Stimulated activated CD8-positive, alpha-beta memory T cell treated with anti-CD3 and anti-CD28 coated beads, Interleukin-12 subunit alpha, Interleukin-12 subunit beta, amount 100 ng/mL, for 4 hours (primary cell): ENCODE results near the gene POMC.
"Not testable (repeated sequence)": the region's sequence is repeated elsewhere in the genome, so short reads cannot be mapped to it uniquely, and the experiment has no call there.

Experiments used
- DNase-seq: peaks from one replicate; pipeline ENCODE4 v3.0.0-alpha.2; 2020; ENCODE audit warnings: low read depth

Gene POMC

DNA sequence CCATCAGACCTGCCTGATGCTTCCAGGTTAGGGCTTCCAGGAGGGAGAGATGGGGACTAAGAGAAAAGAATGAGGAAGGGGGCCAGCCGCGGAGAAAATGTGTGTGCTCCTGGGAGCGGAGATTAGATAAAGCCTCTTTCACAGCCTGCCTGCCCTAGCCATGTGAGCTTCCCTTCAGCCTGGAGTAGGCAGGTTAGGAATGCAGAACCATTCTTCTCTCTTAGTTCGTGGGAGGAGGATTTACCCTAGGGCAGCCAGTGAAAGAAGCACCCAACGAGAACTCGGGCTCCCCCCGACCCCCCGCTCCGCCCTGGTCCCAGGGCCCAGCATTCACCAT, 36.1 kb downstream of the POMC start:
- DNase-seq = no peak

- no peak for DNase-seq
Measured at GRCh38 chr2:25131567-25132298, 36.6 kb downstream of the POMC start.

GRCh38 chr2:25131253-25131566, 37.2 kb downstream of the POMC start:
- no peak for DNase-seq

DNA sequence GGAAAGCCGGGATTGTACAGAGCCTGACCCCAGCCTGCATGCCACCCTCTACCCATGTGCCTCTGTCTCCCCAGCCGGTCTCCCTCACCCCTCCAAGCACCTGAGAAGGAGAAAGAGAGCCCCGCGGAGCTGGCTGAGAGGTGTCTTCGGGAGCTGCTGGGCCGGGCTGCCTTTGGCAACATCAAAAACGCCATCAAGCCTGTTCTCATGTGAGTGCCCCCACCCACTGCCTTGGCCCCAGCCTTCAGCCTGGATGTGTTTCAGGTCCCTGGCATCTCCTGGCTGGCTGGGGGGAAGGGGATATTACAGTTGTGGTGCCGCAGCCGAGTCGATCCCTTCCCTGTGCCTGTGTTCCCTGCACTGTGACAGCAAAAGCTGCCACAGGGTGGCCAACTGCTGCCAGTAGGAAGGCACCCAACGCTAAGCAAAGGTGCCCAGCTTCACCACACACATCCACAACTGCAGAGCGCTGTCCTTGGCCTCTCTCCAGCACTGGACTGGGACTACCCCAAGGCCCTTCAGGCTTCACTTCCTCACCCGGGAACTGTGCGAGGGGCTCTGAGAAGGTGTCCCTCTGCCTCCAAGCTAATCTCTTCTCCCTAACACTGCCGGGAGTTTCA, 38.4 kb downstream of the POMC start:
- DNase-seq = no peak

DNA sequence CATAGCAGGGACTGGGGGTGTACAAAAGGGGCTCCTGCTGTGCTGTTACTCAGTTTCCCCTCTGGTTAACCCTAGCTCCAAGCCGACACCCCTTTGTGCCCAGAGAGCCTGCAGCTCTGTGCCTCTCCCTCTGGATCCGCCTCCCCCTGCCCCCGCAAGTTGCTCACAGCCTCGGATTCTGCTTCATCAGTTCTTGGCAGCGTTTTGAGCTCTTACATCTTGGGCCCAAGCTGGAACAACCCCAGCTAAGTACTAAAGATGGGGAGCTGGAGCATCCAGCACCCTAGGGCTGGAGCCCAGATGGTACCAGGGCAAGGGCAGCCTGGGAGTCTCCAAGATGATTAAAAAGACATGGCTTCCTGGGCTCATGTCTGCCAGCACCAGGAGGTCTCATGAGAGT, 40.7 kb downstream of the POMC start:
- no peak for DNase-seq

- not testable (repeated sequence) for DNase-seq
Measured at GRCh38 chr2:25127071-25127470, 41.3 kb downstream of the POMC start.

GRCh38 chr2:25125976-25126375, 42.4 kb downstream of the POMC start:
- DNase-seq = no peak

DNA sequence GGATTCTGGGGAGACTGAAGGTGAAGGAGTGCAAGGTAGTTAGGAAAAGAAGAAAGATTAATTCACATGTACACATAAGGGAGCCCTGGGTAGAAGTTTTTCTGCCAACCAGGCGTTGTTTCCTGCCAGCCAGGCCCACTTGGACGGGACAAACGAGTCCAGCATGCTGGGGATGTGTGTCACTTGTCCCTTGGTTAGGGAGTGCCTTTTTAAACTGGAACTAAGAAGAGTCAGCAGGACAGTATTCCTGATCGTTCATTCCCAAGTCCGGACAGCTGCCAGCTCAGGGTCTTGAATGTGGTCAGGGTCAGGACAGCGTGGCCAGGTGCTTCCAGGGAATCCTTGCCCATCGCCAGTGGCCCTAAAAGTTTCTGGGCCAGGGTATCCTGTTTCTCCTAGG, 43.2 kb downstream of the POMC start:
- DNase-seq = no peak

DNA sequence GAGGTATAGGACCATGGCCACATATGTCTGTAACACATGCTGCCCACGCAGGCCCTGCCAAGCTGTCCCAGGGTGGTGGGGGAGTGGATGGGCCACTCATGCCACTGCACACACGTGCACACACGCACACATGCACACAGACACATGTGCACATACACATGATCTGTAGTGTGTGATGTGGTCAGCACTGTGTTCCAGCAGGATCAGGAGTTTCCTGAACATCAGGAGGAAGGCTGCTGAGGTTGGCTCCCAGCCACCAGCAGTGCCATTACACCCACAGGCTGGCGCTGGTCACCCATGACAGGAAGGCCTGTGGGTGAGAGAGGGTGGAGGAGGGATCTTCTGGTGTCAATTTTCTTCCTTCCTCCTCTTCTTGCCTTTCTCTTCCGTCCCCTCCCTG, 44.7 kb downstream of the POMC start:
- DNase-seq = no peak

- no peak for DNase-seq
Measured at GRCh38 chr2:25122367-25122766, 46.0 kb downstream of the POMC start.

DNA sequence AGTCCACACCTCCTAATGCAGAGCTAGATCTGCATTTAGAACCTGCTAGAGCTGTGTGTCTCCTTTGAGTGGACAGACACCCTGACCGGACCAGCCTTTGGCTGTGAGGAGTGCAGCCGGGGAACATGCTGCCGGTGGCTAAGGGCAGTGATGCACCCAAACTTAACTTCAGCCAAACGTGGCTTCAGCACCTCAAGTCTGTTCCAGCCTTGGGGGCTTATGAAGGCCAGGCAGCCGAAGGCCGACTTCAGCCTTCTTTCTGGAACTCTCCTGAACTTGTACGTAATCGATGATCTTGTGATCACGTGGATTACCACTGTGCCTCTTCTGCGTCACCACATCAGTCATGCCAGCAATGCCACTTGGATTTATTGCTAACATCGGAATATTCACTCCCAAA, 49.1 kb downstream of the POMC start:
- DNase-seq = no peak

DNA sequence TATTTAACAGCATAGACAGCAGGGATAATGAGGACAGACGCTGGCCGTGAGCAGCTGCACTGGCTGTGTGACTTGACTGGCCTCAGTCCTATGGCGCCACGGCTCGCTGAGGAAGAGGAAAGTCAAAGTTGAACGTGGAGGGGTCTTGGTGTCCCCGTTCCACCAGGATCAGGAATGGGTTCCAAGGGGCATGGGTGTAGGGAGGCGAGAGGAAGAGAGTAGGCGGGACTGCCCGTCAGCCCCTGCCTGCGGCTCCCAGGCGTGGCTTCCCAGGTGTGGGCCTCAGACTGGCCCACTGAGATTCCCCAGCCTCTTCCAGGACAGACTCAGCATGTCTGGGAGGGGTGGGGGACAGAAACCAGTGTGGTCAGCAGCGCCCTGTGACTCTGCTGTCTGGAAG, 51.4 kb downstream of the POMC start:
- DNase-seq = no peak

- DNase-seq = no peak
Measured at GRCh38 chr2:25115902-25116301, 52.5 kb downstream of the POMC start.

GRCh38 chr2:25115249-25115883, 53.0 kb downstream of the POMC start:
- no peak for DNase-seq

GRCh38 chr2:25112113-25112512, 56.3 kb downstream of the POMC start:
- DNase-seq = no peak
